ENCODE results near the gene KCNQ2. TPM values are rescaled to one million over a fixed set of nuclear protein-coding genes. Genes with fewer than 3 reads are reported as not detected.

Gene KCNQ2
- total RNA-seq: not detected in 2 replicates

DNA sequence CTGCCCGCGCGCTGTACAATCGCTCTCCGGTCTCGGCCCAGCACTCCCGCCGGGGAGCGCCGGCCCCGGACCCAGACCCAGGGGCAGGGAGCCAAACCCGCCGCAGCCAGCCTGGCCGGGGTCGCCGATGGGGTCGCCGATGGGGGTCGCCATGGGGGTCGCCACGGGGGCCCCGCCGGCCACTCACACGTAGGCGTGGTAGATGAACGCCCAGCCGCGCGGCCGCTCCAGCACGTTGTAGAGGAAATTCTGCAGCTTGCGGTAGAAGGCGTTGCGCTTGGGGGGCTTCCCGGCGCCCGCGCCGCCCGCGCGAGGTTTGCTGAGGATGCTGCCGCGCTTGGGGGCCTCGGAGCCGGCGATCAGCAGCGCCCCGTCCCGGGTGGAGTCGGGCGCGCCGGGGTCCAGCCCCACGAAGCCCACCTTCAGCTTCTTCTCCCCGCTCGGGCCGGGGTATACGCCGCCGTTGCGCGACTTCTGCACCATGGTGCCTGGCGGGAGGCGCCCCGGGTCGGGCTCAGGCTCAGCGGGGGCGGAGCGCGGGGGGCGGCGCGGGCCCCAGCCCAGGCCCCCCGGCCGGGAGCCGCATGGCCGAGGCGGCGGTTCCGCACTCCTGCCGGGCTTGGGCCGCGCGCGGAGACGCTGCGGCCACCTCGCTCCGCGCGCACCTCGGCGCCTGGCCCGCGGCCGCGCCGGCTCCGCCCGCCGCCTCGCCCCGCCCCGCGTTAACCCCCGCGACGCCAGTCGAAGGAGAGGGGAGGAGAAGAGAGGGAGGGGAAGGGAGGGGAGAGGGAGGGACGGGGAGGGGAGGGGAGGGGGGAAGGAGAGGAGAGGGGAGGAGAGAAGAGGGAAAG is at the start of gene KCNQ2:
Gene KCNQ2, minus strand, starts transcription at position 675 of the 851 bp plus-strand sequence. Its CDS starts 192 bp downstream, at position 483.

DNA sequence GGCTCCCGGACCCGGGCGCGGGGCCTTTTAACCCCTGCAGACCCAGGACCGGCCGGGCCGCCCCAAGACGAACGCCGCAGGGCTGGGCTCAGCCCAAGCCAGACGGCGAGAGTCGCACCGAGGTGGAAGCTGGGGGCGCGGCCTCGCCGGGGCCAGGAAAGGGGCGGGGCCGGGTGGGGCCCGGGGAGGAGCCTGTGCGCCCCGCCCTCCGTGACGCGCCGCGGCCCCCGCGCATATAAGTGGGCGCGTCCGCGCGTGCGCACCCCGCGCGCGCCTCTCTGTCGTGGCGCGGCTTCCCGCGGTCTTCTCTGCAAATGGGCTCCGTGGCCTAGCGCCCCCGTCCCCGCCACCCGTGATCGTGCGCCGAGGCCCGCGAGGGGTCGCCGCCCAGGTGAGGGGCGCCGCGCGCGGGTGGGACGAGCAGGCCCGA is 48.1 kb upstream of the KCNQ2 start, which contains the start of gene PPDPF:
Gene PPDPF, plus strand, starts transcription at position 262 of the 430 bp plus-strand sequence. CDS start 544 bp downstream, outside the sequence.

DNA sequence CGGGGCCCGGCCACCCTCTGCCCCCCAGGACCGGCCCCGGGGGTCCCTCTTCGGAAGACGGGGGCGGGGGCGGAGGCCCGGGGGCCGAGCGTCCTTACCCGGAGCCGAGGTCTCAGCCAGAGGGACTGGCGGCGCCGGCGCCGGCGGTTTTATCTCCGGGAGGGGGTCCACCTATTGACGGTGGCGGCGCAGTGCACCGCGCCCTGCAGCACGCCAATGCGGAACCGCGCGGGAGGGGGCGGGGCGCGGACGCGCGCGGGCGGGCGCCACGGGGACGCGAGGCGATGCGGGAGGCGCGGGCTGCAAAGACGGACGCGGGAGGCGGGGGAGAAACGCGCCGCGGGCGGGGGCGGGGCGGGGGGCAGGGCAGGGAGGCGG is 26.5 kb upstream of the KCNQ2 start, which contains the start of gene EEF1A2:
Gene EEF1A2, minus strand, starts transcription at position 124 of the 378 bp plus-strand sequence. CDS start 1,320 bp downstream, outside the sequence.

DNA sequence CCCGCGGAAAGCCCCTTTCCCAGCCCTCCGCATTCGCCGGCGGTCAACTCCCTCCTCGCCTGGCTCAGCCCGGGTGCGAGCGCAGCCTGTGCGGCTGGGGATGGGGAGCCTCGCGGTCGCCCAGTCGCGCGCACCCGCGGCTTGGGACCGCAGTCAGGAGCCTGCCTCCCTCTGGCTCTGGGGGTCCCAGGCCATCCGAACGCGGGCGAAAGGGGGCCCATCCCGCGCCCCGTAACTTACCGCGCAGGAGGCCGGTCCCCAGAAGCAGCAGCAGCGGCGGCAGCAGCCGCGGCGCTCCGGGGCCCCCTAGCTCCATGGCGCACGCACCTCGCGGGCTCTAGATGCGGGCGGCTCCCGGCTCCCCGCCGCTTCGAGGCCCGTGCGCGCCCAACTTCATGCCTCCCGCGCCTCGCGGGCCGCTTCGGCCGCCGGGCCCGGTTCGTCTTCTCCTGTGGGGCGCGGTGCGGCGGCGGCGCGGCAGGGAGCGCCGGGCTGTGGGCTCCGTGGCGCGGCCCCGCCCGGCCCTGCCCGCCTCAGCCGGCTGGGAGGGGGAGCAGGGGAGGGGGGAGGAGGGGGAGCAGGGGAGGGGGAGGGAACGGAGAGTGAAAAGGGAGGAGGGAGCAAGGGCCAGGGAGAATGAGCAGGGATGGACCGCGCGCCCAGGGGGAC is 111.5 kb downstream of the KCNQ2 start, which contains the start of gene CHRNA4:
Gene CHRNA4, minus strand, starts transcription at position 500 of the 669 bp plus-strand sequence. Its CDS starts 184 bp downstream, at position 316.

Other genes with a start within 250 kb of the KCNQ2 start
- not detected in 2 replicates for gene BIRC7, start 236.8 kb downstream of the KCNQ2 start, total RNA-seq
- gene NKAIN4, start 218.2 kb downstream of the KCNQ2 start, total RNA-seq: 3.7 TPM in 1 of 2 replicates, not detected in the other
- 61.7 and 70.9 TPM in 2 replicates for gene ARFGAP1, start 199.8 kb downstream of the KCNQ2 start, total RNA-seq
- not detected in 2 replicates for gene COL20A1, start 179.5 kb downstream of the KCNQ2 start, total RNA-seq
- not detected in 2 replicates for gene CHRNA4, start 111.3 kb downstream of the KCNQ2 start, total RNA-seq
- gene EEF1A2, start 26.4 kb upstream of the KCNQ2 start, total RNA-seq: 1.3 and 1.4 TPM in 2 replicates
- gene PPDPF, start 48.1 kb upstream of the KCNQ2 start, total RNA-seq: 107 and 208 TPM in 2 replicates
- not detected in 2 replicates for gene PTK6, start 64.7 kb upstream of the KCNQ2 start, total RNA-seq
- not detected in 2 replicates for gene SRMS, start 75.1 kb upstream of the KCNQ2 start, total RNA-seq
- gene FNDC11, start 81.5 kb upstream of the KCNQ2 start, total RNA-seq: 0.78 TPM in 1 of 2 replicates, not detected in the other
- 40.4 and 58.7 TPM in 2 replicates for gene HELZ2, start 101.6 kb upstream of the KCNQ2 start, total RNA-seq
- 12.3 and 14.0 TPM in 2 replicates for gene GMEB2, start 154.4 kb upstream of the KCNQ2 start, total RNA-seq
- 38.9 and 65.8 TPM in 2 replicates for gene STMN3, start 180.8 kb upstream of the KCNQ2 start, total RNA-seq
- gene RTEL1, start 185.7 kb upstream of the KCNQ2 start, total RNA-seq: 12.4 and 18.2 TPM in 2 replicates
- 3.6 and 144 TPM in 2 replicates for gene TNFRSF6B, start 224.0 kb upstream of the KCNQ2 start, total RNA-seq
- 42.3 and 45.3 TPM in 2 replicates for gene ARFRP1, start 235.3 kb upstream of the KCNQ2 start, total RNA-seq
- 17.3 and 23.1 TPM in 2 replicates for gene ZGPAT, start 235.4 kb upstream of the KCNQ2 start, total RNA-seq

Measured in epithelial cell of alveolus of lung (primary cell).